Activated T-cell treated with anti-CD3 and anti-CD28 coated beads for 1 hour (primary cell): ENCODE results near the gene GPR137.
"Not testable (repeated sequence)": the region's sequence is repeated elsewhere in the genome, so short reads cannot be mapped to it uniquely, and the experiment has no call there.

Experiments
- DNase-seq: peaks from one replicate; pipeline ENCODE4 v3.0.0-alpha.2; 2020; ENCODE audit warnings: low read depth

Gene GPR137

DNA sequence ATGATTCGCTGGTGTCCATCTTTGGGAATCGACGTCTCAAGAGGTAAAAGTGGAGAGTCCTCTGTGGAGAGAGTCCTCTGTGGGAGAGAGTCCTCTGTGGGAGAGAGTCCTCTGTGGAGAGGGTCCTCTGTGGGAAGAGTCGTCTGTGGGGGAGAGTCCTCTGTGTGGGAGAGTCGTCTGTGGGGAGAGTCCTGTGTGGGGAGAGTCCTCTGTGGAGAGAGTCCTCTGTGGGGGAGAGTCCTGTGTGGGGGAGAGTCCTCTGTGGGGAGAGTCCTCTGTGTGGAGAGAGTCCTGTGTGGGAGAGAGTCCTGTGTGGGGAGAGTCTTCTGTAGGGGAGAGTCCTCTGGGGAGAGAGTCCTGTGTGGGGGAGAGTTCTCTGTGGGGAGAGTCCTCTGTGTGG, 35.4 kb downstream of the GPR137 start:
- DNase-seq: no peak

DNA sequence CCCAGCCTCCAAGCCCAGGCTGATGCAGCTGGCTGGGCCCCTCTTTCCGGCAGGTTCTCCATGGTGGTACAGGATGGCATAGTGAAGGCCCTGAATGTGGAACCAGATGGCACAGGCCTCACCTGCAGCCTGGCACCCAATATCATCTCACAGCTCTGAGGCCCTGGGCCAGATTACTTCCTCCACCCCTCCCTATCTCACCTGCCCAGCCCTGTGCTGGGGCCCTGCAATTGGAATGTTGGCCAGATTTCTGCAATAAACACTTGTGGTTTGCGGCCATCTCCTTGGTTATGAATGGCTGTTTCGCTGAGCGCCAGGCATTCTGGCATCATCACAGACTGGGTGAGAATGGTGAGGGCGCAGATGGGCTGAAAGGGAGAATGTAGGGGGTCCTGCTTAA, 35.9 kb downstream of the GPR137 start:
- no peak for DNase-seq

DNA sequence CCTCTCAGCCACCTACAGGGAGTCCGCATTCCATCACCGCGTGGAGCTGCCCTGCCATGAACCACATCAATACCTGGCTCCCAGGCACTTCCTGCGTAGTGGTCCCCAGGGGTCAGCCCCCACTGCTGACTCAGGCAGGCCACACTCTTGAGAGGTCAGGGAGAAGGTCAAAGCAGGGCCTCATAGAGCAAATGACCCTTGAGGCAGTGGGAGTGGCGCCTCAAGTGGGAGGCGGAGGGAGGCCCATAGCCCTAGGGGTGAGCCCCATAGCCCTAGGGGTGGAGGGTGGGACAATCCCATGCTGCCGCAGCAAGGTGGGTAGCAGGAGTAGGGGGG, 37.2 kb downstream of the GPR137 start:
- DNase-seq: no peak

DNA sequence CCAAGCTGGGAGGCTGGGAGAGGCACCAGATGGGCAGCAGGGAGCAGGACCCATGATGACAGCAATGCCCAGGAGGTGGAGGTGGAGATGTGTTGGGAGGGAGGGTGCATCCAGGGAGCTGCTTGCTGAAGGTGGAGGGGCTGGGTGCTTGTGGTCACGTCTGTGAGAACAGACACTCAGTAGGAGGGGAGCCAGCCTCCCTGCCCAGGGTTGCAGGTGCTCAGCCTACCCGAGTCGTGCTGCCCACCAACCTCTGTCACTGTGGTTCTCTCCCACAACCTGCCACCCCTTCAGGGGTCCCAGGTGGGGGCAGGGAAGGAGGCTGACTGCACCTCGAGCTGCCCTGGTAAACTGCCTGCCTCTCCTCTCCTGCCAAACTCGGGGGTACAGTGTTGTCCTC, 37.7 kb downstream of the GPR137 start:
- no peak for DNase-seq

DNA sequence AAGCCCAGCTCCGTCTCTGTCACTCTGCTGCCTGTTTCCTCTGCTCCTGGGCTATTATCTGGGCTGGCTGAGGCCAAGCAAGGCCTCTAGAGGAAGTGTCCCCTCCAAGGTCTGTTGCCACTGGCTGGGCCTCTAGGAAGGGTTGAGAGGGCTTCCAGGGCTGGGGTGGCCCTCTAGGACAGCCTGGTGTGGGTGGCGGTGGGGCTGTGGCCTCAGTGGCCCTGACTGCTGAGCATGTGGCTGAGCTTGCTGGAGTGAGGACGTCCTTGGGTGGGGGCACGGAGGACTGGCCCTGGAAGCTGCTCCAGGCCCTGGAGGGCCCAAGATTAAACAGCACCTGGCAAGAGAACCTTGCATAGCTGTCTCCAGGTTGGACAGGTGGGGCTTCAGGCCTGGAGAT, 38.3 kb downstream of the GPR137 start:
- DNase-seq: not testable (repeated sequence)

DNA sequence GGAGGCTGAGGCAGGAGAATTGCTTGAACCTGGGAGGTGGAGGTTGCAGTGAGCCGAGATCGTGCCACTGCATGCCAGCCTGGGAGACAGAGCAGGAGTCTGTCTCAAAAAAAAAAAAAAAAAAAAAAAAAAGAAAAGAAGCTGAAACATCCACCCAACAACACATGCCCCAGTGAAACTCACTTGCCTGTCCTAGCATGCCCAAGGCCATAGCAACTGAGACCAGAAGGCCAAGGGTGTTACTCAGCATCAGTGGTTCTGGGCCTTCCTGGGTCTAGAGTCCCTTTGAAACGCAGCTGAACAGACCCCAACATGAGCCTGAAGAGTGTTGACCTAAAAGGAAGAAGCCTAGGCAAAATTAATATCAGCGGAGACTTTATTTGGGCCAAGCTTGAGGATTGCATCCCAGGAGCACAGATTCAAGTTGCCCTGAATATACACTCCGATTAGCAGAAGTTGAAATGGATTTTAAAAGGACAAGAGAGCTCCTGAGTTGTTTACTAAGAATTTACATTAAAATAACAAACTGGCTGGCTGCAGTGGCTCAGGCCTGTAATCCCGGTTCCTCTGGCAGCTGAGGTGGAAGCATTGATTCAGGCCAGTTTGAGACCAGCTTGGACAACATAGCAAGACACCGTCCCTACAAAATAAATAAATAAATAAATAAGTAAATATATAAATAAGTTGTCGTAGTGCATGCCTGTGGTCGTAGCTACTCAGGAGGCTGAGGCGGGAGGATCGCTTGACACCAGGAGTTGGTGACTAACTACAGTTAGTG, 39.2 kb downstream of the GPR137 start:
- no peak for DNase-seq

DNA sequence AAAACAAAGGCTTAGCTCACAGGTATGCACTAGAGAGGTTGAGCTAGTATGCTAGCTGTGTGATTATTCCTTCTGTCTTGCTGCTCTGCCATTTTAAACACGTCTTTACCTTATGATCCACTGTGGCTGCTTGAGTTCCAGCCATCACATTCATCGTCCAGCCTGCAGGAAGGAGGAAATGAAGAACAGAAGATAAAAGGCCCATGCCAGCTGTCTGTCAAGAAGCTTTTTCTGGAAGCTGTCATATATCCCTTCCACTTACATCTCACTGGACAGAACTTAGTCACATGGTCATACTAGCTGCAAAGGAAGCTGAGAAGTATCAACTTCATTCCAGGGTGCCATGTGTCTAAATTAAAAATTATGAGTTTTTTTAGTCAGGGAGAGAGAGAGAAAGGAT, 41.7 kb downstream of the GPR137 start:
- no peak for DNase-seq

DNA sequence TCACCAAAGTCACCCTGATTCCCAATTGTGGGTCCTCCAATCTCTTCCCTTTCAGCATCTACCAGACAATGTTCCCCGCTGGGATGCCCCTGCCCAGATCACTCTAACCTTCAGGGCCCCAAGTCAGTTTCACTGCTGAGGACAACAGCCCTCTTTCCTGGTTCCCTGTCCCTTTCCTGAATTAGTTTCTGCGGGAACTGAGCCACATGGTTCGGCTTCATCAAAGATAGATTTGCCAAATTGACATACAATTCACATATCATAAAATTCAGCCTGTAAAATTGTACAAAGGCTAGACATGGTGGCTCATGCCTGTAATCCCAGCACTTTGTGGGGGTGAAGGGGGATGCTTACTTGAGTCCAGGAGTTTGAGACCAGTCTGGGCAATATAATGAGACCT, 42.3 kb downstream of the GPR137 start:
- no peak for DNase-seq

DNA sequence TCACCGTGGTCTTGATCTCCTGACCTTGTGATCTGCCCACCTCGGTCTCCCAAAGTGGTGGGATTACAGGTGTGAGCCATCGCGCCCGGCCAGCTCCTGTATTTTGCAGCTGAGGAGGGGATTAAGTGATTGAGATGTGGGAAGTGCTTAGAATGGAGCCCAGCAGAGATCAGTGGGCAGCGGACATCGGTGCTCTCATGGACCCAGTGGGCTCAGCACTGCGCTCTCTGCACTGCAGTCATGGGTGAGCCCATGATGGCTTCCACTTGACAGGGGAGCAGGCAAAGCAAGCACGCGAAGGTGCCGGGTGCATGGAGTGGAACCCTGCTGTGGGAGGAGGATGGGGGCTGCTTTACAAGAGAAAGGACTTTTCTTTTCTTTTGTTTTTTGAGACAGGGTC, 45.2 kb downstream of the GPR137 start:
- no peak for DNase-seq

DNA sequence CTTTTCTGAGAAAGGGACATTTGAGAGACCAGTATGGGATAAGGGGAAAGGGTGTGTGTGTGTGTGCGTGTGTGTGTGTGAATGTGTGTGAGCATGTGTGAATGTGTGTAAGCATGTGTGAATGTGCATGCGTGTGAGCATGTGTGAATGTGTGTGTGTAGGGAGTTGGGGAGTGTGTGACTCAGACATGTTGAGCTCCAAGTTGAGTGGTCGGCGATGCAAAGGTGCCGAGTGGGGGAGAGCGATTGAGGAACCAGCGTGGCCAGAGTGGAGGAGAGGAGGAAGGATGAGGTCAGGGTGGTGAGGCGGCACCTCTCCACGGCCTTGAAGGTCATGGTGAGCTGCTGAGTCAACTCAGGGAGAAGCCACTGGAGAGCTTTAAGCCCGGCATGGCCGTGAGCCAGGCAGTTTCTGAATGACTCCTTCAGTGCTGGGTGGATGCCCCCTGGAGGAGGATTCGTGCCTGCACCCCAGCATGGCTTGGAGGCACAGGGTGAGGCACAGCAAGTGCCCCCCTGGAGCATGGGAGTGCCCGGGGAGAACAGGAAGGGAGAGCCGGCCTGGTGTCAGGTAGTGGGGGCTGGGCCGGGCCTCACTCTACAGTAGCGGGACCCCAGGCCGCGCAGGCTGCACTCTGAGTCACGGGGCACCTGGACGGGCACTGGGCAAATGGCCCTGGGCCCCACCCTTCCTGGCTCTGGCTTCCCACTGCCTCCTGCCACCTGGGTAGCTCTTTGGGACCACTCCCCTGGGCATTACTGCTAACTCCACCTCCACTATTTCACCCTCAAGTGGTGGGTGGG, 46.1 kb downstream of the GPR137 start:
- DNase-seq: peak; percentile 45

DNA sequence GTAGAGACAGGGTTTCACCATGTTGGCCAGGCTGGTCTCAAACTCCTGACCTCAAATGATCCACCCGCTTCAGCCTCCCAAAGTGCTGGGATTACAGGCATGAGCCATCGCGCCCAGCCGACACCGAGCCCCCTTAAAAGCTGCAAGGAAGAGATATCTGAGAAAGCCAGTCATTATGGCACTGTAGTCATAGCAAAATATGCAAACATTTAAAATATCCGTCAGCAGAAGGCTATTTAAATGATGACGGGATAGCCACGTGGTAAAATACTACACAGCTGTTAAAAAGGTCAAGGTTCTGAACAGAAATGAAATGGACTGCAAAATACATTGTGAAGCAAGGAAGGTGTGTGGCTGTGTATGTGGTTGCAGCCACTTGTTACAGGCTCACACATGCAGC, 47.9 kb downstream of the GPR137 start:
- no peak for DNase-seq

DNA sequence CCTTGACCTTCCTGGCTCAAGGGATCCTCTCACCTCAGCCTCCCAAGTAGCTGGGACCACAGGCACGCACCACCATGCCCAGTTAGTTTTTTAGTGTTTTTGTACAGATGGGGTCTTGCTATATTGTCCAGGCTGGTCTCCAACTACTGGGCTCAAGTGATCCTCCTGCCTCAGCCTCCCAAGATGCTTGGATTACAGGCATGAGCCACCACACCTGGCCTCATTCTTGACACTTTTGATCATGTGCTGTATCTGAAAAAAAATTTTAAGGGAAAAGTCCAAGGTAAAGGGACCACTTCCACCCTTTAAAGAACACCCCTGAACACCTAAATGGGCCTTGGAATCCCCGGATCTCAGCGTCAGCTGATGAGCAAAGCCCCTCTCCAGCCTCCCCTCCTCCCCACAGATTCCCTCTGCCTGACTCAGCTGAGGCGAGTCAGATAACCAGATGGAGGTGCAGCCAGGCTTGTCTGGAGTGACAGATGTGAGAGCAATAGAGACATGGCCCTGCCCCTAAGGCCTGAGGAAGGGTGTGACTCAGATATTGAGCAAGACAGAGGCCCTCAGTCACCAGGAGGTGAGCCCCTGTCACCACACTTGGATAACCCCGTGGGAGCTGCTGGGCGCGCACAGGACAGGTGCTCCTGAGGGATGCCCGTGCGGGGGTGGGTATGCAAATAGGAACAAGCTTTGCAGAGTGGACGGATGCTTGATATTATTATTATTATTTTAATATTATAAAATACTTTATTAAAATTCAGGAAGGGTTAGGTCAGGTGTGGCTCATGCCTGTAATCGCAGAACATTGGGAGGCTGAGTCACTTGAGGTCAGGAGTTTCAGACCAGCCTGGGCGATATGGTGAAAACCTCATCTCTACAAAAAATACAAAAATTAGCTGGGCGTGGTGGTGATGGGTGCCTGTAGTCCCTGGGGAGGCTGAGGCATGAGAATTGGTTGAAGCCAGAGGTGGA, 49.4 kb downstream of the GPR137 start:
- no peak for DNase-seq

DNA sequence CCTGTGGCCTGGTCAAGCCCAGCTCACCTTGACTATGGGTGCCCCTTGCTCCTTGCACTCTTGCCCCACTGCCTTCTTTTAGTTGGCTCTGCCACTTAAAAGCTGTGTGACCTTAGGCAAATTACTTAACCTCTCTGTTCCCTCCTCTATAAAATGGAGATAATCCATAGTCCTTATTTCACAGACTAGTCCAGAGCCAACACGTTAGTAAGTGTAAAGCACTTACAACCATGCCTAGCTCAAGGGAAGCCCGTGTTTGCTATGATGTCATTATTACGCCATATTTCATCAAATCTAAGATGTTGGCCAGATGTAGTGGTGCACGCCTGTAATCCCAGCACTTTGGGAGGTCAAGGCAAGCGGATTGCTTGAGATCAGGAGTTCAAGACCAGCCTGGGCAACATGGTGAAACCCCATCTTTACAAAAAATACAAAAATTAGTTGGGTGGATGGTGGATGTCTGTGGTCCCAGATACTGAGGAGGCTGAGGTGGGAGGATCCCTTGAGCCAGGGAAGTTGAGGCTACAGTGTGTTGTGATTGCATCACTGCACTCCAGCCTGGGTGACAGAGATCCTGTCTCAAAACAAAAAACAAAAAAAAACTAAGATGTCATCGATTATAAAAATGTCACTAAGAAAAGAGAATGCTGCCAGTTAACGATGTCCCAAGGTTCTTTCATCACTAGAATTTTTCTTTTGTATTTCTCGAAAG, 52.0 kb downstream of the GPR137 start:
- DNase-seq: no peak

DNA sequence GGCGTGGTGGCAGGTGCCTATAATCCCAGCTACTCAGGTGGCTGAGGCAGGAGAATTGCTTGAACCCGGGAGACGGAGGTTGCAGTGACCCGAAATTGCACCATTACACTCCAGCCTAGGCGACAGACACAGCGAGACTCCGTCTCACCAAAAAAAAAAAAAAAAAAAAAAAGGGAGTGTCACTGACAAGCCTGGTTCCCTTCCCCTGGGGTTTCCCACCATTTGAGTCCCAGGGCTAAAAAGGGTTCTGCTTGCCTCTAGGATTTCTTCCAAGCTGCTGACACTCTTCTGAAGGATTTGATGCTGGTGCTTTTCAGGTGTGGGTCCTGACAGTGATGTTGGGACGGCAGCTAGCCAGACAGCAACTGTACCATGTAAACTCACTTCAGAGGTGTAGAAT, 53.1 kb downstream of the GPR137 start:
- no peak for DNase-seq
